ENCODE results near the gene AFAP1. TPM values are rescaled to one million over a fixed set of nuclear protein-coding genes. Genes with fewer than 3 reads are reported as not detected.

The AFAP1 gene
- total and polyA plus RNA-seq, 2 of the 4 experiments (the other 2 are of a cell fraction), result 48.2 to 80.9 TPM

DNA sequence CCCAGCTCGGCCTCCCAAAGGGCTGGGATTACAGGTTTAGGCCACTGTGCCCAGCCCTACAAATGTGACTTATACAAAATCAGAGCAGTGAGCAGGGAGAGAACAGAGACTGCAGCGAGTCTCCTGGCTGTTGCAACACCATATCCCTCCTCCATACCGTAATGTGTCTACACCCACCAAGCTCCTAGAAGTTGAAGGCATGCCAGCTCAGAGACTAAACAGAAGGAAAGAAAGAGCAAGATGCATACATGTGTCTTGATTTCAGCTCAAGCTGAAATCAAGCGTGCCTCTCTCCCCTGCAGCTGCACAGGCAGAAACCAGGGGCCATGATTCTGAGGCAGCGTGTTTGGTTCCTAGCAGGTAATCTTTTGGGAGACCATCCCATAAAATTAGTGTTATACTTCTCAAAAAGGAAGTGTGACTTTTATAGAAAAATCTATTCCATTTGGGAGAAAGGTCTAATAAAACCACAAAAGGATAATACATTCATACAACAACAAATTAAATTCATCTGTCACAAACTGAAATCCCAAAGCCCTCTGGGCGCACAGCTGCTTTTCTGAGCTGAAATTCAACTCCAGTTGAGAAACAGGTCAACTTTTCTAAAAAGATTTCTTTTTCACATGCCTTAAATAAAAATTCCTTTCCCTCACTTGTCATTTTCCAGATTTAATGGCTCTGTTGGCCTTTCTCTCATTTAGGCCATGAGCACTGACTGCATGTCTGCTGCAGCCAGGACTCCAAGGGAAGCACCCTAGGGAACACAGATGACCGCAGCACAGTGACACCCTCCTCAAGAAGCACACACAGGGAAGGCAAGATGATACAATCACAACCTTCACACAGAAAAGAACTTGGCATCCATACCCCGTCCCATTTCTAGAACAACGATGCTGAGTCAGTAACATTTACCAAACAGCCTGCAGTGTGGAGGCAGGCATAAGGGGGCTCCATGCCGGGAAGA is 34.4 kb downstream of the AFAP1 start:
- Histone ChIP-seq H3K79me1 (ENCODE audit: low read depth in 1 of 2, low read length in 2 of 2) (peaks cover 0 to 74% of the 10 kb centered on the region in 2 experiments; a peak in 3 of 4 replicates), H3K4me3 (ENCODE audit: insufficient read depth, low read depth, low read length) (no peak overlapping the region), H3K36me3 (ENCODE audit: control insufficient read depth, insufficient read depth, low read length) (0 out of 2 replicates have a peak, but pooled peaks cover 3% of the 10 kb centered on the region), H3K23ac (ENCODE audit: low read depth, low read length) (peak overlapping the region; percentile 96), H3K27me3 (ENCODE audit: control insufficient read depth, insufficient read depth, low read length) (no peaks in the 10 kb centered on the region), H2AK5ac (ENCODE audit: low read depth, low read length) (peak overlapping the region; percentile 92), H3K14ac (replicated peaks; ENCODE audit: low read depth, low read length) (peak overlapping the region; percentile 93), H3K4me2 (ENCODE audit: low read depth, low read length) (peak overlapping the region; percentile 74), H4K20me1 (ENCODE audit: insufficient read depth, low read length) (peaks cover 61% of the 10 kb centered on the region), H2AFZ (replicated peaks; ENCODE audit: low read length, poor library complexity) (peak overlapping the region; percentile 45), H4K5ac (ENCODE audit: low read depth, low read length) (peak overlapping the region; percentile 68), H3K9me3 (ENCODE audit: control insufficient read depth, insufficient read depth, low read length) (no peaks in the 10 kb centered on the region), H4K91ac (ENCODE audit: insufficient read depth, low read depth, low read length) (peak overlapping the region; percentile 53), H4K8ac (ENCODE audit: low read depth in 2 of 2, low read length in 2 of 2) (peak overlapping the region; percentile 13 to 74; a peak in 2 of 4 replicates), H3K9ac (ENCODE audit: low read depth, low read length) (peak overlapping the region; percentile 34), H2AK9ac (replicated peaks; ENCODE audit: low read depth, low read length, poor library complexity) (peak overlapping the region; percentile 55), H3K9me1 (ENCODE audit: insufficient read depth, low read length) (peaks cover 26% of the 10 kb centered on the region), H3K4ac (ENCODE audit: low read depth, low read length) (peak overlapping the region; percentile 90), H2BK120ac (ENCODE audit: low read depth, low read length) (peak overlapping the region; percentile 91), H2BK5ac (ENCODE audit: low read depth, low read length, poor library complexity, severe bottlenecking) (peak overlapping the region; percentile 95), H3K18ac (ENCODE audit: low read depth, low read length) (peak overlapping the region; percentile 72), H3K4me1 (ENCODE audit: control insufficient read depth, insufficient read depth, low read length) (peaks cover 49% of the 10 kb centered on the region), H2BK20ac (ENCODE audit: low read depth, low read length) (peak overlapping the region; percentile 81), H2BK15ac (ENCODE audit: low read depth, low read length) (peak overlapping the region; percentile 2; the same call in 2 of the 3 replicates), H3K56ac (ENCODE audit: extremely low read depth, insufficient read depth, low read length) (peak overlapping the region; percentile 42; the same call in 1 of the 2 replicates), H3K27ac (ENCODE audit: insufficient read depth, low read length) (peak overlapping the region; percentile 80)
- dilution Hi-C loops (cut with HindIII; ENCODE audit: low sequenced_read_pairs, unreplicated experiment) (no loop called here), intact Hi-C loops (cut with micrococcal nuclease) (loop anchor here (2.0 kb wide), 1 partner anchor 36 kb away; no protein-coding TSS in a partner anchor), in situ Hi-C loops (cut with MboI; ENCODE audit: low sequenced_read_pairs) (no loop called here)
- no TSS peak for BruUV-seq (replicated peaks)
- ChIA-PET CTCF (interaction anchor here (0.6 to 1.0 kb wide), 2 partner anchors 29 to 103 kb away, joined by 3 read pairs; no protein-coding TSS in a partner anchor), POLR2A (ENCODE audit: unreplicated experiment) (no interaction called here)
- ATAC-seq (ENCODE audit: low read depth) (peak; percentile 63), DNase-seq (peak; percentile 94)
- TF ChIP-seq MAFK (IDR thresholded peaks at IDR 0.05; ENCODE audit: low read depth, low read length) (peak; percentile 60; the same call in 1 of the 2 replicates), MXI1 (IDR thresholded peaks at IDR 0.05; ENCODE audit: borderline replicate concordance, low read depth, low read length) (peak; percentile 88), RCOR1 (IDR thresholded peaks at IDR 0.05; ENCODE audit: insufficient replicate concordance, low read length) (no peak), POLR2A (IDR thresholded peaks at IDR 0.05; ENCODE audit: low read depth, low read length) (0 out of 2 replicates have a peak, but pooled peaks have one; percentile 16), FOS (IDR thresholded peaks at IDR 0.05; ENCODE audit: low read depth, low read length) (no peak), MAZ (IDR thresholded peaks at IDR 0.05; ENCODE audit: borderline replicate concordance, low read depth, low read length) (peak; percentile 16; the same call in 1 of the 2 replicates), CEBPB (IDR thresholded peaks at IDR 0.05; ENCODE audit: low read depth, low read length) (peak; percentile 98)
- 40% methylated on average over 2 of the region's 10 CpGs; no CpG with 5 or more reads in 1 of the 2 experiments for WGBS, 2 experiments (ENCODE audit: extremely low coverage in 2 of 2, insufficient read length in 1 of 2)

Data from IMR-90 (cell line).